Measurements from ENCODE around the gene USF3. TPM values are rescaled to one million over a fixed set of nuclear protein-coding genes. Genes with fewer than 3 reads are reported as not detected.

The USF3 gene
- total RNA-seq, 2 experiments from 2014 or later, result 11.7 to 18.1 TPM

- Histone ChIP-seq H3K9me3 (ENCODE audit: low read length) (no peaks in the 10 kb centered on the region), H4K20me1 (ENCODE audit: insufficient read depth, low read length) (no peaks in the 10 kb centered on the region), H3K4me1 (ENCODE audit: insufficient read depth, low read length, poor library complexity, severe bottlenecking) (peaks cover 27% of the 10 kb centered on the region), H3K4me2 (ENCODE audit: low read length) (no peak overlapping the region), H3K36me3 (ENCODE audit: insufficient read depth, low read length) (no peaks in the 10 kb centered on the region), H3K27ac (ENCODE audit: low read depth, low read length, poor library complexity, severe bottlenecking) (no peak overlapping the region), H3K79me2 (ENCODE audit: insufficient read depth, low read depth, low read length) (no peaks in the 10 kb centered on the region), H2AFZ (ENCODE audit: low read length) (no peak overlapping the region), H3K9me2 (ENCODE audit: insufficient read depth, low read length) (no peaks in the 10 kb centered on the region), H3K4me3 (ENCODE audit: low read depth, low read length, poor library complexity, severe bottlenecking) (no peak overlapping the region)
- ChIA-PET CTCF (ENCODE audit: unreplicated experiment) (no interaction called here), POLR2A (interaction anchor here (0.8 kb wide), 1 partner anchor 71 kb away, joined by 4 read pairs; no protein-coding TSS in a partner anchor)
- no peak for DNase-seq (ENCODE audit: low spot score)
- BruUV-seq (replicated peaks), result no TSS peak
- intact Hi-C loops (cut with micrococcal nuclease; ENCODE audit: unreplicated experiment), result no loop called here
- TF ChIP-seq EZH2phosphoT487 (IDR thresholded peaks at IDR 0.05; ENCODE audit: borderline replicate concordance, low read depth, low read length) (no peak), CTCF (conservative IDR thresholded peaks at IDR 0.05; ENCODE audit: low read length) (no peak)
Measured at GRCh38 chr3:113628788-113629187, 67.7 kb downstream of the USF3 start.

- Histone ChIP-seq H3K79me2 (ENCODE audit: insufficient read depth, low read depth, low read length) (no peaks in the 10 kb centered on the region), H2AFZ (ENCODE audit: low read length) (no peak overlapping the region), H3K4me1 (ENCODE audit: insufficient read depth, low read length, poor library complexity, severe bottlenecking) (peaks cover 27% of the 10 kb centered on the region), H3K4me3 (ENCODE audit: low read depth, low read length, poor library complexity, severe bottlenecking) (no peak overlapping the region), H3K9me3 (ENCODE audit: low read length) (no peaks in the 10 kb centered on the region), H4K20me1 (ENCODE audit: insufficient read depth, low read length) (no peaks in the 10 kb centered on the region), H3K36me3 (ENCODE audit: insufficient read depth, low read length) (no peaks in the 10 kb centered on the region), H3K27ac (ENCODE audit: low read depth, low read length, poor library complexity, severe bottlenecking) (no peak overlapping the region), H3K9me2 (ENCODE audit: insufficient read depth, low read length) (no peaks in the 10 kb centered on the region), H3K4me2 (ENCODE audit: low read length) (no peak overlapping the region)
- POLR2A ChIA-PET, result interaction anchor here (0.8 kb wide), 1 partner anchor 71 kb away, joined by 4 read pairs; no protein-coding TSS in a partner anchor
- no TSS peak for BruUV-seq (replicated peaks)
- CTCF ChIA-PET (ENCODE audit: unreplicated experiment), result no interaction called here
- DNase-seq (ENCODE audit: low spot score), result no peak
- TF ChIP-seq EZH2phosphoT487 (IDR thresholded peaks at IDR 0.05; ENCODE audit: borderline replicate concordance, low read depth, low read length), result no peak
- TF ChIP-seq CTCF (conservative IDR thresholded peaks at IDR 0.05; ENCODE audit: low read length), result no peak
- intact Hi-C loops (cut with micrococcal nuclease; ENCODE audit: unreplicated experiment), result no loop called here
Measured at GRCh38 chr3:113628316-113628715, 68.1 kb downstream of the USF3 start.

- Histone ChIP-seq H3K36me3 (ENCODE audit: insufficient read depth, low read length) (no peaks in the 10 kb centered on the region), H2AFZ (ENCODE audit: low read length) (peak overlapping the region; percentile 47; the same call in 1 of the 2 replicates), H3K4me3 (ENCODE audit: low read depth, low read length, poor library complexity, severe bottlenecking) (no peak overlapping the region), H3K27ac (ENCODE audit: low read depth, low read length, poor library complexity, severe bottlenecking) (no peak overlapping the region), H3K9me3 (ENCODE audit: low read length) (no peaks in the 10 kb centered on the region), H3K79me2 (ENCODE audit: insufficient read depth, low read depth, low read length) (no peaks in the 10 kb centered on the region), H3K4me2 (ENCODE audit: low read length) (peak overlapping the region; percentile 28; the same call in 1 of the 2 replicates), H4K20me1 (ENCODE audit: insufficient read depth, low read length) (no peaks in the 10 kb centered on the region), H3K9me2 (ENCODE audit: insufficient read depth, low read length) (no peaks in the 10 kb centered on the region), H3K4me1 (ENCODE audit: insufficient read depth, low read length, poor library complexity, severe bottlenecking) (peaks cover 27% of the 10 kb centered on the region)
- TF ChIP-seq CTCF (conservative IDR thresholded peaks at IDR 0.05; ENCODE audit: low read length) (peak; percentile 86), EZH2phosphoT487 (IDR thresholded peaks at IDR 0.05; ENCODE audit: borderline replicate concordance, low read depth, low read length) (no peak)
- intact Hi-C loops (cut with micrococcal nuclease; ENCODE audit: unreplicated experiment), result loop anchor here (1.0 to 2.0 kb wide), 2 partner anchors 48 to 132 kb away; no protein-coding TSS in a partner anchor
- POLR2A ChIA-PET, result no interaction called here
- DNase-seq (ENCODE audit: low spot score), result peak; percentile 64
- CTCF ChIA-PET (ENCODE audit: unreplicated experiment), result no interaction called here
- BruUV-seq (replicated peaks), result no TSS peak
Measured at GRCh38 chr3:113626503-113627371, 69.7 kb downstream of the USF3 start.

Data from OCI-LY7 (cell line).